ENCODE measurements around the gene CLEC2L.

Gene CLEC2L

DNA sequence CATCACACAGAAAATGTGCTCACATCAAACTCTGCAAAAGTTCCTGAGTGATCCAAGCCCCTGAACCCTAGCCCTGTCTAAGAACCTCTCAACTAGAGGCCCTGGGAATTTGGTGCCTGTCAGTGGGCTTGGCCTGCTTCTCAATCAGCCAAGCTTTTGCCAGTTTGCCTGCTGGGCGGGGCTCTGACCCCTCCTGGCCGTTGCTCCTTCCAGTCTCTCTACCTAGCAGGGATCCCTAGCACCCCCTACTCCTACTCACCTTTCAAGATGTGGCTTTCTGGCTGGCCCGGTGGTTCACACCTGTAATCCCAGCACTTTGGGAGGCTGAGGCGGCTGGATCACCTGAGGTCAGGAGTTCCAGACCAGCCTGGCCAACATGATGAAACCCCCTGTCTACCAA, 42.1 kb upstream of the CLEC2L start:
- H3K4me3 ChIP-seq (IDR thresholded peaks at IDR 0.05; ENCODE audit: insufficient read depth, low read depth, low read length) = no peak overlapping the region
- H3K79me2 ChIP-seq (ENCODE audit: insufficient read depth, low read depth) = no peaks in the 10 kb centered on the region
- no peak overlapping the region for H3K27ac ChIP-seq
- H3K4me2 ChIP-seq = no peak overlapping the region
- no peaks in the 10 kb centered on the region for H4K20me1 ChIP-seq (ENCODE audit: insufficient read depth)
- no peaks in the 10 kb centered on the region for H3K4me1 ChIP-seq (ENCODE audit: low read depth, poor library complexity, severe bottlenecking)
- H2AFZ ChIP-seq (ENCODE audit: low read depth) = no peak overlapping the region
- H3K36me3 ChIP-seq (ENCODE audit: insufficient read depth) = no peaks in the 10 kb centered on the region
- H3K27me3 ChIP-seq (ENCODE audit: insufficient read depth, low read depth) = no peaks in the 10 kb centered on the region
- H3K9ac ChIP-seq = no peak overlapping the region
- TF ChIP-seq CTCF (conservative IDR thresholded peaks at IDR 0.05; ENCODE audit: low read depth, low read length) = no peak

- Histone ChIP-seq H2AFZ (ENCODE audit: low read depth) (no peak overlapping the region), H3K36me3 (ENCODE audit: insufficient read depth) (no peaks in the 10 kb centered on the region), H3K79me2 (ENCODE audit: insufficient read depth, low read depth) (no peaks in the 10 kb centered on the region), H4K20me1 (ENCODE audit: insufficient read depth) (no peaks in the 10 kb centered on the region), H3K4me1 (ENCODE audit: low read depth, poor library complexity, severe bottlenecking) (no peaks in the 10 kb centered on the region), H3K9ac (no peak overlapping the region), H3K27me3 (ENCODE audit: insufficient read depth, low read depth) (no peaks in the 10 kb centered on the region), H3K4me3 (IDR thresholded peaks at IDR 0.05; ENCODE audit: insufficient read depth, low read depth, low read length) (no peak overlapping the region), H3K4me2 (no peak overlapping the region), H3K27ac (no peak overlapping the region)
- TF ChIP-seq CTCF (conservative IDR thresholded peaks at IDR 0.05; ENCODE audit: low read depth, low read length) = no peak
Measured at GRCh38 chr7:139482122-139482521, 41.4 kb upstream of the CLEC2L start.

- H2AFZ ChIP-seq (ENCODE audit: low read depth) = no peak overlapping the region
- H3K4me2 ChIP-seq = no peak overlapping the region
- H3K36me3 ChIP-seq (ENCODE audit: insufficient read depth) = no peaks in the 10 kb centered on the region
- no peak overlapping the region for H3K9ac ChIP-seq
- H3K79me2 ChIP-seq (ENCODE audit: insufficient read depth, low read depth) = no peaks in the 10 kb centered on the region
- H3K27ac ChIP-seq = no peak overlapping the region
- H4K20me1 ChIP-seq (ENCODE audit: insufficient read depth) = no peaks in the 10 kb centered on the region
- TF ChIP-seq CTCF (conservative IDR thresholded peaks at IDR 0.05; ENCODE audit: low read depth, low read length) = no peak
- H3K27me3 ChIP-seq (ENCODE audit: insufficient read depth, low read depth) = no peaks in the 10 kb centered on the region
- H3K4me3 ChIP-seq (IDR thresholded peaks at IDR 0.05; ENCODE audit: insufficient read depth, low read depth, low read length) = no peak overlapping the region
- no peaks in the 10 kb centered on the region for H3K4me1 ChIP-seq (ENCODE audit: low read depth, poor library complexity, severe bottlenecking)
Measured at GRCh38 chr7:139482662-139483466, 40.6 kb upstream of the CLEC2L start.

- H3K27ac ChIP-seq = no peak overlapping the region
- no peak overlapping the region for H2AFZ ChIP-seq (ENCODE audit: low read depth)
- H4K20me1 ChIP-seq (ENCODE audit: insufficient read depth) = no peaks in the 10 kb centered on the region
- H3K79me2 ChIP-seq (ENCODE audit: insufficient read depth, low read depth) = no peaks in the 10 kb centered on the region
- H3K9ac ChIP-seq = no peak overlapping the region
- H3K36me3 ChIP-seq (ENCODE audit: insufficient read depth) = no peaks in the 10 kb centered on the region
- H3K4me3 ChIP-seq (IDR thresholded peaks at IDR 0.05; ENCODE audit: insufficient read depth, low read depth, low read length) = no peak overlapping the region
- no peak for TF ChIP-seq CTCF (conservative IDR thresholded peaks at IDR 0.05; ENCODE audit: low read depth, low read length)
- H3K4me2 ChIP-seq = no peak overlapping the region
- no peaks in the 10 kb centered on the region for H3K27me3 ChIP-seq (ENCODE audit: insufficient read depth, low read depth)
- H3K4me1 ChIP-seq (ENCODE audit: low read depth, poor library complexity, severe bottlenecking) = peaks cover under 1% of the 10 kb centered on the region
Measured at GRCh38 chr7:139487366-139488080, 36.0 kb upstream of the CLEC2L start.

Data from KMS-11 (cell line).